HG03442 (cell line): ENCODE data around the gene SPEF1.

Experiments used
- ATAC-seq: cut with Tn5 transposase; IDR thresholded peaks from one replicate; pipeline ENCODE4 v1.9.1; 2021; ENCODE audit warnings: mild to moderate bottlenecking, moderate library complexity; ENCODE audit not compliant: unreplicated experiment

The SPEF1 gene

DNA sequence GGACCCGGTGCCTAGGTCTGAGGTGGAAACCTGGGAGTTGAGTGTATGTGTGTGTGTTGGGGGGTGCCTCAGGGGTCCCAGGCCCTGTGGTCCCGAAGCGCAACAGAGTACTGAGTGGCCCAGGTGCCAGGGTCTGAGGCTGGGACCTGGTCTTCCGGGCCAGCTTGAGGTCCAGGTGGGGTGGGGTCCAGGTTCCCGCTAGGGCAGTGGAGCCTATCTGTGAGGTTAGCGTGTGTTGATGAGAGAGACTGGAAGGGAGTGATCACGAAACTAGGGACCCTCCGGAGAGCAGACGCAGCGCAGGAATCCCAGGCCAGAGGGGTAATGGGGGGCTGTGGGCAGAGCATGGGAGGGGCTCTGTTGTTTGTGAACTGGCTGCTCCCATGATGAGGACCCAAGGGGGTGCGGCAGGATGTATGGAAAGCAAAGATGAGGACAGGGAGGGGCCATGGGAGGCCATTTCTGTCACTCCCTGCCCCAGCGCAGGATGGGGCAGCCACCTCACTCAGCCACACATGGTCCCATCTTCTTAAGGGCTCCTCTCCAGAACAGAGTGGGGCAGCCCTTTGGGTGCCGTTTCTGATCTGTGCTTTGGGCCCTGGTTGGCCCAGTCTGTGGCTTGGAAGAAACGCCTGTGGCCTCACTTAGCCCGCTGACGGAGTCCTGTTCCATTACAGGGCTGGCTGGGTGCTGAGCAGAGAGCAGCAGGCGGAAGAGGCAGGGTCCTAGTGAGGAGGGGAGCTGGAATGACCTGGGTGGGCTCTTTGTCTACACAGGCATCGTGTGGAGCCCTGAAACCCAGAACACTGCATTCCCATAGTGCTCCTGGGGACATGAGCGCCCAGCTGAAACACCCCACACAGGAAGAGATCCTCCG is 47.9 kb downstream of the SPEF1 start:
- no peak for ATAC-seq

DNA sequence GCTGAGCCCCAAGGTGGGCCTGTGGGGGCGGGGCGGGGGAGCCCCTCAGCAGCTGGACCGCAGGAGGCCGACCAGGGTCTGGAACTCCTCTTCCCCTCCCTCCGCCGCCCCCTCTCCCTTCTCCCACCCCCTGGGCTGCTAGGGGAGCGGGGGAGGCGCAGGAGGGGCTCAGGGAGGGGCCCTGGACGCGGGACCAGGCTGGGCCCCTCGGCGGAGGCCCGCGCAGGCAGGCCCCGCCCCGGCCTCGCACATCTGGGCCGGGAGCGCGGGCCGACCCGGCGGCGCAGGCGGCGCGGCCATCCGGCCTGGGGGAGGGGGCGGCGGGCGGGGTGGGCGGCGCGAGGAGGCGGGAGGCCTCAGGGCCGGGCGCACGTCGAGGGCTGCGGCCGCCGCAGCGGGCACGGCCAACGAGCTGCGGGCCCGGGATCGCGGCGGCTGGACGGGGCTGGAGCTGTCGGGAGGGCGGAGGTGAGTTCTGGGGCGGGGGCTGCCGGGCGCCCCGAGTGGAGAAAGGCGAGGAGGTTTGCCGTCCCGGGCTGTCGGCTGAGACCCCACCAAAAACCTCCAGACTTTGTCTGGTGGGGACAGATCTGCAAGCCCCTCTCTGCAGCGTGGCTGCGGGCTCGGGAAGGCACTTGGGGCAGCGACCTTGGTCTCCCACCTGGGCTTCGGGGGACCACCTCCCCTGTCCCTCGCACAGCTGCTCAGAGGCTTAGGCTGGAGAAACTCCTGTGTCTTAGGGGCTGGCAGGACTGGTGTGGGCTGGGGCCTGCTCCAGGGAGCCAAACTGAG is 48.7 kb downstream of the SPEF1 start, which contains the start of gene HSPA12B:
Gene HSPA12B, plus strand, starts transcription at position 359 of the 792 bp plus-strand sequence. CDS start 5,990 bp downstream, outside the sequence.
- no peak for ATAC-seq

- ATAC-seq, result no peak
Observed at GRCh38 chr20:3731944-3732326, 49.3 kb downstream of the SPEF1 start.

GRCh38 chr20:3730803-3731672 is 50.2 kb downstream of the SPEF1 start:
- ATAC-seq, result no peak

DNA sequence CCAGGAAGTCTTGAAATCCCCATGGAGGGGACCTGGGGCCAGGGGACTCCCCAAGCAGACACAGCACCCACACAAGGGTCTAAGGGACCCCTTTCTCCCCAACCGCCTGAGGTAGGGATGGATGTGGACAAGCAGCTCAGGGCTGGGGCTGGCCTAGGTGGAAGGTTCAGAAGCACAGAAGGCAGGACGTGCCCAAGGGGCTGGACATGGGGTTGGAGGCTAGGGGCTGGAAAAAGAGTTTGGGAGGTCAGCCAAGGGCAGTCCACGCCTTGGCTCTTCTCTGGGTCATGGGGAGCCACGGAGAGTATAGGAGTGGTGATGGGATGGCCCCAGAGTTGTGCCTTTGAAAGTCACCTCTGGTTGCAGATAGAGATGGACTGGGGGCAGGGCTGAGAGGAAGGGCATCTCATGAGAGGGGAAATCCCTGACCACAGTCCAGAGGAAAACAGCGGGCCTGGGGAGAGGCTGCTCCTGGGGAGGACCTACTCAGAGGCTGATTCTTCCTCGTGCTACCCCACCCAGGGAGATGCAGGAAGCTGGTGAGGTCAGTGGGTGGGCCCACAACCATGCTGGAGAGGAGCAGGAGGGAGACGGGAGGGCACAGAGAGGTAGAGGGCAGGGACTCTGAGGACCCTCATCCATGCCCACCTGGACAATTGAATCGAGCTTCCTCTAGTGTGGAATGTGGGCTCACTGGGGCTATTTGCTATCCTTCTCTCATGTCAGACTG is 51.3 kb downstream of the SPEF1 start:
- no peak for ATAC-seq

GRCh38 chr20:3729378-3729777 is 51.9 kb downstream of the SPEF1 start:
- ATAC-seq, result no peak

DNA sequence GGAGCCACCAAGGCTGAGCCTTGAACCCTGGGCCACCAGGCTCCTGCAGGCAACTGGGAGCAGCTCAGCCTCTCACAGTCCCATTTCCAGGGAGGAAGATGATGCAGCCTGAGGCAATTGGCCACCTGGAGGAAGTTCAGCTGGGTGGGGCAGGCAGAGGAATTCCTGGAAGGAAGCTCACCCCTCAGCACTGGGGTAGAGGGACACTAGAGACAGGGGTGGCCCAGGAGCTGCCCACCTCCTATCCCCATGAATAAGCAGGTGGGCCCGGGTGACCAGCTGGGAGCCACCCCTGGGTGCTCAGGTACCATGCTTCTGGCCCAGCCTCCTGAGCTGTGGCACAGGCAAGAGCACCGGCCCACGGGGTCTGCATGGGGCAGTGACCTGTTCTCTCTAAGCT is 52.4 kb downstream of the SPEF1 start:
- ATAC-seq, result no peak

GRCh38 chr20:3728354-3728753 is 52.9 kb downstream of the SPEF1 start:
- no peak for ATAC-seq
